Measurements from ENCODE around the gene CRISPLD2. TPM values are rescaled to one million over a fixed set of nuclear protein-coding genes. Genes with fewer than 3 reads are reported as not detected.

The CRISPLD2 gene
- total RNA-seq, 1 donor: 2.2 TPM

DNA sequence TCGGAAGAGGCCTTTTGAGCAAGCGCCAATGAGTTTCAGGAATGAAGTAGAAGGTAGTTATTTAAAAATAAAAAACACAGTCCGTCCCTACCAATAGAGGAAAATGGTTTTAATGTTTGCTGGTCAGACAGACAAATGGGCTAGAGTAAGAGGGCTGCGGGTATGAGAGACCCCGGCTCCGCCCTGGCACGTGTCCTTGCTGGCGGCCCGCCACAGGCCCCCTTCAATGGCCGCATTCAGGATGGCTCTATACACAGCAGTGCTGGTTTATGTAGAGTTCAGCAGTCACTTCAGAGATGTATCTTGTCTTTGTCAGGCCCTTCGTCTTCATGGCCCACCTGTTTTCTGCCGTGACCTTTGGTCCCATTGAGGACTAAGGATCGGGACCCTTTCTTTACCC is 87.3 kb downstream of the CRISPLD2 start:
- DNase-seq (ENCODE audit: low read depth in 2 of 3, low spot score in 2 of 3): no peak

DNA sequence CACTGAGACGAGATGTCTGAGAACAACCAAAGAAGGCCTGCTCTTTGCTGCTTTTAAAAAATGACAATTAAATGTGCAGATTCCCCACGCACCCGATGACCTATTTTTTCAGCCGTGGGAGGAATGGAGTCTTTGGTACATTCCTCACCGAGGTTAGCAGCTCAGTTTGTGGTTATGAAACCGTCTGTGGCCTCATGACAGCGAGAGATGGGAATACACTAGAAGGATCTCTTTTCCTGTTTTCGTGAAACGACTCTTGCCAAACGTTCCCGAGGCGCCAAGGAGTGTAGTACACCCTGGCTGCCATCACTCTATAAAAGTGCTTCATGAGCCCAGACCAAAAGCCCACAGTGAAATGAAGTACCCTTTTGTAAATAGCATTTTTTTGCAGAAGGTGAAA is 87.8 kb downstream of the CRISPLD2 start:
- DNase-seq (ENCODE audit: low read depth in 2 of 3, low spot score in 2 of 3): no peak

DNA sequence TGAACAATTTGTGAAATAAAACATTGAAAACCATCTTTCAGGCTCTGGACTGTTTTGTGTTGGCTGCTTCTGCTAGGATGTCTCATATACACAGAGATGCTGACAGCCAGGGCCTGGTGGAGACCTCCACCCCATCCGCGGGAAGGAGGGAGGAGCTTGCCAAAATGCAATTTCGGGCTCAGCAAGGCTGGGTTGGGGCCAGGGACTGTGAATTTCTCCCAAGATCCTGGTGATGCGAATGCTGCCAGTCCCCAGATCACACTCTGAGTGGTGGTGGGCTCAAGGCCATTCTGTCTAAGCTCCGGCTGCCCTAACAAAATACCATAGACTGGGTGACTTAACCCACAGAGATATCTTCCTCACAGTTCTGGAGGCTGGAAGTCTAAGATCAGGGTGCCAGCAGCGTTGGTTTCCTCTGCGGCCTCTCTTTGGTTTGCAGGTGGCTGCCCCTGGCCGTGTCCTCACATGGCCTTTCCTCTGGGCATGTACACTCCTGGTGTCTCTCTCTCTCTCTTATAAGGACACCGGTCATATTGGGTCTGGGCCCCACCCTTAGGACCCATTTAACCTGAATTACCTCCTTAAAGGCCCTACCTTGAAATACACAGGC is 89.8 kb downstream of the CRISPLD2 start:
- DNase-seq (ENCODE audit: low read depth in 2 of 3, low spot score in 2 of 3): no peak

DNA sequence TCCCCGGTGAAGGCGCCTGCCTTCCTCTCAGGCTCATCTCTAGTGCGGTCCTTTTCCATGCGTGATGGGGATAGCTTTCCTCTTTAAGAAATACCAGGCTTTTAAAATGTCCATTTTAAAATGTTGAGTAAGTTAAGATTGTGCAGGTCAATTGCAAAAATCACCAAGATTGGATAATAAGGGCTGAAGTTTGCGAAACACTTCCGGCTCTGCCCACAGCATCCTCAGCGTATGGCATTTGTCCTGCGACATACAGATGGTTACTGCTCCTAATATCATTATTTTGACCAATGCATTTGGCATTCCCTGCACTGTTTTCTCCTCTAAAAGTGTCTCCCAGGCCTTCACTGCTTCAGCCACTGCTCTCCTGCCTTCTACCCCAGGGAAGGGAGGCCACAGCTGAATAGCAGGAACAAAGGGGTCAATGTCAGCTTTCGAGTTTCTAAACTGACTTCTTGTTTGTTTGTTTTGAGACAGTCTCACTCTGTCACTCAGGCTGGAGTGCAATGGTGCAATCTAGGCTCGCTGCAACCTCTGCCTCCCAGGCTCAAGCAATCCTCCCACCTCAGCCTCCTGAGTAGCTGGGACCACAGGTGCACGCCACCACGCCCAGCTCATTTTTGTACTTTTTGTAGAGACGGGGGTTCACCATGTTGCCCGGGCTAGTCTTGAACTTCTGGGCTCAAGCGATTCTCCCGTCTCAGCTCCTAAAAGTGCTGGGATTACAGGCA is 91.9 kb downstream of the CRISPLD2 start:
- no peak for DNase-seq (ENCODE audit: low read depth in 2 of 3, low spot score in 2 of 3)

DNA sequence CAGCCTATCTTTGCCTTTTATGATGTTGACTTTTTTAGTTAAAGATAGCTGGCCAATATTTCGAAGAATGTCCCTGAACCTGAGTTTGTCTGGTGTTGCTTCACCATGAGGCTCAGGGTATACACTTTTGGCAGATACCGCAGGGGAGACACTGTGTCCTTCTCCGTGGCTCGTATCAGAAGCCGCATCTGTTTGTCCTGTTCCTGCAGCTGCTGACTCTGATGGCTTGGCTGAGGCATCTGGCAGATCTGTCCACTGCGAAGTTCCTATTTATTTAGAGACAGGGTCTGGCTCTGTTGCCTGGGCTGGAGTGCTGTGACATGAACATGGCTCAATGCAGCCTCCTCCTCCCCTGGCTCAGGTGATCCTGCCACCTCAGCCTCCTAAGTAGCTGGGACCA is 93.5 kb downstream of the CRISPLD2 start:
- DNase-seq (ENCODE audit: low read depth in 2 of 3, low spot score in 2 of 3): peak in 2 of 3 donors; percentile 64 to 93

DNA sequence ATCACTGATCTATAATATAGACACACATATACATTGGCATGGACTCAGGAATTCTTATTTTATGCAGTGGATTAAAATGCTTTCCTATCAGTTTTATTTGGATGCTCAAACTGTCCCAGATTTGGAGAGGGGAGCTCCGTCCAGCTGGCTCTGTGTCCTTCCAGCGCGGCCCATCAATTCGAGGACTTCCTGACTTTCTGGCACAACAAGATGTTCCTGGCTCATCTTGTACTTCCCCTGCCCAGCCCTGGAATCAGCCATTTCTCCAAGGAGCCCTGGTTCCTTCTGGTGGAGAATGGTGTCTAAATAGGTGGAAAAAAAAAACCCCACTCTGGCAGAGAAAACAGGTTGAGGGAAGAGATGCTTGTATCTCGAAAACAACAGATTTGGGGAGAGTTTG is 94.5 kb downstream of the CRISPLD2 start:
- DNase-seq (ENCODE audit: low read depth in 2 of 3, low spot score in 2 of 3): no peak

DNA sequence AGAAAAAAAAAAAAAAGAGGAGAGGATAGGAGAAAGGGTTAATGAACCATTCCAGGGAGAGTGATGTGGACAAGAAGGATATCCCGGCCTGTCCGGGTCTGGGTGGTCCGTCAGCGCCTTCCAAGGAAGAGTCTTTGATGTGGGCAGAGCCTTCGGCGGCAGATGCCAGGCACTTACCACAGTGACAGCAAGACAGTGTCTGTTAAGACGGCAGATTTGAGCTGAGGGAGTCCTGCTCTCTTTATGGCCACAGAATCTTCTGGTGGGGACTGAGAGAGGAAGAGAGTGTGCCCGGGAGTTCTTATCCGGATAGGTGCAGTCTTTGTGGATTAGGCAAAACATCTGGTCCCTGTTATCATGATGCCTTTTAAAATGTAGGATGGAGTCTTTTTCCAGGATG is 96.4 kb downstream of the CRISPLD2 start:
- no peak for DNase-seq (ENCODE audit: low read depth in 2 of 3, low spot score in 2 of 3)

DNA sequence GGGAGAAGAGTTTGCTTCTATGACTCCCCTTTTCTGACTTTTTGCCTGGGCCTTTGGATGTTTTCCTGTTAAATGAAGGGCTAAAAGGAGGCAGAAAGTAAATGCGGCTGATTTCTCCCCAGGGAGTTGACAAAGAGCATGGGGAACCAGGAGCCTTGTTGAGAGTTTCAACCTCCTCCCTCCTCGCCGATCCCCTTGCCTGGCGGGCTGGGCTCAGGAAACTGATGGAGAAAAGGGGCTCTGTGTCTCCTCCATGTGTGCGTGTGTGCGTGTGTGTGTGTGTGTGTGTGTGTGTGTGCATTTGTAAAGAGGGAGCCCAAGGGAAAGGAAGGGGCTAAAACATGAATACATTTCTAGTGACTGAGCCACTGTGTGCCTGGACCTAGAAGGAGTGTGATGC is 97.1 kb downstream of the CRISPLD2 start:
- DNase-seq (ENCODE audit: low read depth in 2 of 3, low spot score in 2 of 3): no peak

DNA sequence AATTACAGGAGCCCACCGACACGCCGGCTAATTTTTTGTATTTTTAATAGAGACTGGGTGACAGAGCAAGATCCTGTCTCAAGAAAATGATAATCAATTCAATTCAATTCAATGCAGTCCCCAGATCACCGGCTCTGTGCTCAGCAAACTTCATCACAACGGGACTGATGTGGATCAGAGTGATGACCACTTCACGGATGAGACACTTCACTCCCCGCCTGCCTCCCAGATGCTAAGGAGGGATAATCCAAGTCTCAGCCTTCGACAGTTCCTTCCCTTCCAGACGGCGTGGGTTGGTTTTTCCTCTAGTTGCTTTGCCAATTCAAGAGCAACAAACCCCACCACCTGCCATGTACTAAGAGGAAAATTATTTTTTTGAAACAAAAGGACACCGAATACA is 97.7 kb downstream of the CRISPLD2 start:
- DNase-seq (ENCODE audit: low read depth in 2 of 3, low spot score in 2 of 3): no peak

DNA sequence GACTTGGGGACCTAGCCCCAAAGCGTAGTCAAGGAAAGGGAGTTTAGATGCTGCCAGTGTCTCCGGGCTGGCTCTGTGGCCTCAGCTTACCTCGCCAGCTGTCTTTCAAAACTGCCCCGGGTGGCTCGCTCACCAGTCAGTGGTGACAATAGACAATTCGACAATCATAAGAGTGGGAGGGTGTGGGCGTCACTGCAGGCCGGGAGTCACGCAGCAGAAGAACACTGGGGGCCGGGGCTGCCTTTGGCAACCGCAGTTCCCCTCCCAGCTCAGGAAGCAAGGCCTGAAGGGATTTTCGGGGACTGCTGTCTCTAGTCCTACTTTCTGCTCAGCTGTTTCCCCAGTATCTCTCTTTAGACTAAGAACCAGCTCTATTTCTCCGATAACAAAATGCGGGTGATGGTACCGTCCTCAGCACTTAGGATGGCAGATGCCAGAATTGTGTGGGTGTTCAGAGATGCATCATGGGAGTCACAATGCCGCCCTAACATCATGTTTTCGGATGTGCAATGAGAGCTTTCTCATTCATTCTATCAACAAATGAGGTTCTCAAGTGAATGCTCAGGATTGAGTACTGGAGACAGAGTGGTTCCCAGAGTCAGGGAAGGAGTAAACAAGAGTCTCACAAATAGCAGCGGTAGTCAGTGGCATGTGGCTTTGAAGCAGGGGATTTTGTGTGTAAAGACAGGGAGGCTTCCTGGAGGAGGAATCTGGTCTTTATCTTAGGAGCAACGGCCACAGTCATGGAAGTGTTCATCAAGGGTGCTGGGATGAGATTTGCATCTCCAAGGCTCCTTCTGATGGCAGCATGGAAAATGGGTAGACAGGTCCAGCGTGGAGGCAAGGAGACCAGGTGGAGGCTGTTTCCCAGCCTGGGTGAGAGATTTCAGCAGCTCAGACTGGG is 98.5 kb downstream of the CRISPLD2 start:
- no peak for DNase-seq (ENCODE audit: low read depth in 2 of 3, low spot score in 2 of 3)

DNA sequence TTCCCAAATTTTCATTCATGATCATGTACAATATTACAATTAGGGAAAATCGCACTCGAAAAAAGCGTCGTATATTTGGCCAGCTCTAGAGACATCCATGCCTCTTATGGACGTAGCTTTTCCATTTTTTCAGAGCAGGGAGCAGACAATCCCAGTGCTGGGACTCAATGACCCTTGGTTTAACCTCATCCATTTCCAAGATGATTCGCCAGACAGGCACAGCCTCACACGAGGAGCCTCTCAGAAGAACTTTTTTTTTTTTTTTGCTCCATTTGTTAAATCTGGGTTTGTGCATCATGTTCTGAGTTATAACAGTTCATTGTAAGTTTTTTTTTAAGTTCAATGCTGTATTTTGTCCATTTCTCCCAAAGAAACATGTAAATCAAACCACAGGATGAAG is 99.5 kb downstream of the CRISPLD2 start:
- no peak for DNase-seq (ENCODE audit: low read depth in 2 of 3, low spot score in 2 of 3)

DNA sequence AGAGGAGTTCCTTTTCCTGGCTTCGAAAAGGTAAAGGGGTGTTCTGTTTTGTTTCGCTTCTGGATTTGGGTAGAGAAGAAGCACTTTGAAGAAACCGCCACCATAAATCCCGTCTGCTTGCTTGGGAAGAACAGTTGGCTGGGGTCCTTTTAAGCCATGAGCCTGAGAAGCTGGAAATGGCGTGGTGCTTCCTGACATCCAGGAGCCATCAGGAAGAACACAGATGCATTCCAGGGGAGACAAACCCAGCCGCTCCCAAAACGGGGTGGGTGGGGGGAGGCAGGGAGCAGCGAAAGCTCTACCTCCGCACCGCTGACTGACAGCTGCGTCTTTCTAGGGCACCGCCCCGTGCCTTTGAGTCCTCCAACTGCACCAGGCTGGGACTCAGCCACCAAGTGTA is 99.9 kb downstream of the CRISPLD2 start:
- DNase-seq (ENCODE audit: low read depth in 2 of 3, low spot score in 2 of 3): no peak

DNA sequence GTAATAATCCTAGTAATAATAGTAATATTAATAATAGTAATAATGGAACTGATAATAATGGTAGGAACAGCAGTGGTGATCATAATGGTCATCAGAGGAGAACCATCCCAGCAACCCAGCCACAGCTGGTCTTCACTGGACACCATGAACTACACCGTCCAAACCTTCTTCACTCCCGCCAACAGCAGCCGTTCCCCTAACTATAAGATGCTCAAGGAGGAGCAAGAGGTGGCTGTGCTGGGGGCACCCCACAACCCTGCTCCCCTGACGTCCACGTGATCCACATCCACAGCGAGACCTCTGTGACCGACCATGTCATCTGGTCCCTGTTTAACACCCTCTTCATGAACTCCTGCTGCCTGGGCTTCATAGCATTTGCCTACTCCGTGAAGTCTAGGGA is 100.5 kb downstream of the CRISPLD2 start:
- no peak for DNase-seq (ENCODE audit: low read depth in 2 of 3, low spot score in 2 of 3)

DNA sequence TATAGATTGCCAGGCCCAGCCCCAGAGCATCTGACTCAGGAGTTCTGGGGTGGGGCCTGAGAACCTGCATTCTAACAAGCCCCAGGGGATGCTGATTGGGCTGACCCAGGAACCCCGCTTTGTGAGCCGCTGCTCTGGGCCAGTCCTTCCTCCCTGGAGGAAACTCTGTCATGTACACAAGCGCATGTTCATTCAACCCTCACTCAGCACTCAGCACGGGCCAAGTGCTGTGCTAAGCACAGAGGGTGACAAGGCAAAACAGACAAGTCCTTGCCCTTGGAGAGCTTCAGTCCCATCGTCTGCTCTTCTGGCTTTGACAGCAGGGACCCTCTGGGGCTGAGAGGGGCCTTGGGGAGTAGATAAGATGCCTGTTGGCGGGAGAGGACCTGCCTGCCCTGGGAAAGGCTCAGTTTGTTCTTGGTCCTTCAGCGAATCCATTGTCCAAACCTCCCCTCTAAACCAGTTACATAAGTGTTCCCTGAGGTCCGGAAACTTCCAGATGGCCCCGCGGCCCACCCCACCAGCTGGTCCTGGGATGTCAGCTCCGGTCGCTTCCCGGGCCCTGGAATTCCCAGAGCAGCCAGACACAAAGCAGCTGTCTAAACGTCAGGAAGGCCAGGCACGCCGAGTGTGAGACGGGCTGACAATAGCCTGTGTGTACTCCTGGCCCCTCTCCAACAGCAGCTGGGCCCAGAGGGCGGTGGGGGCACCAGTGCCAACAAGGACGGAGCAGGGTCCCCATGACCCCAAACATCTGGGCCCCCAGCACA is 102.8 kb downstream of the CRISPLD2 start:
- DNase-seq (ENCODE audit: low read depth in 2 of 3, low spot score in 2 of 3): no peak

DNA sequence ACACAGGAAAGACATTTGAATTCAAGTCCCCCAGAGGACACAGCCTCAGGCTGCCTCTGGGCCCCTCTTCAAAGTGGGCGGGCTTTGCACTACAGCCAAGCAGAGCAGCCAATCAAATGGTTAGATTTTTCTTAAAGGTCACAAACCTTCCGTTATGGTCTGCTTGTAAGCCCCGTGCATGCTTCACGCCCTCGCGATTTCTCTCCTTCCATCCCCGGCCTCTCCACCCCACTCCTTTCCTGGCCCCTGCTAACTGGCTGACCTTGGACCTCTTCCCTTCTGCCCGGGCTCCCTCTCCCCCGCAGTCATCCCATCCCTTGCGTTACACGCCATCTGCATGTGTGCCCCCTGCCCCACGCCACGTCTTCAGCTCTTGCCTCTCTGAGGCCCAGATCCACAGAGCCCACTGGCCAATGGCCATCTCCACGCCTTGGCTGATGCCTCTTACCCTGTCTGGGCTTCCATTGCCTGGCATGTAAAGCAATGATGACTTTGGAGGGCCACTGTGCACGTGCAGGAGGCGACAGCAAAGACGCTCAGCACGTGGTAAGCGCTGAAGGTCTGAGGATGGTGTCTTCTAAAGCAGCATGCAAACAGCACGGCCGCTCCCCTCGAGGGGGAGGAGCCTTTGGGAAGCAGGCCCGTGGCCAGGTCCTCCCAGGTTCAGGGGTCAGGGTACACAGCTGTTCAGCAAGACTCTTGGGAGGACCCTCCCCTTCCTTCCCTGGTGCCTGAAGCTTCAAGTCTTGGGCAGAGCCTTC is 104.7 kb downstream of the CRISPLD2 start:
- no peak for DNase-seq (ENCODE audit: low read depth in 2 of 3, low spot score in 2 of 3)

DNA sequence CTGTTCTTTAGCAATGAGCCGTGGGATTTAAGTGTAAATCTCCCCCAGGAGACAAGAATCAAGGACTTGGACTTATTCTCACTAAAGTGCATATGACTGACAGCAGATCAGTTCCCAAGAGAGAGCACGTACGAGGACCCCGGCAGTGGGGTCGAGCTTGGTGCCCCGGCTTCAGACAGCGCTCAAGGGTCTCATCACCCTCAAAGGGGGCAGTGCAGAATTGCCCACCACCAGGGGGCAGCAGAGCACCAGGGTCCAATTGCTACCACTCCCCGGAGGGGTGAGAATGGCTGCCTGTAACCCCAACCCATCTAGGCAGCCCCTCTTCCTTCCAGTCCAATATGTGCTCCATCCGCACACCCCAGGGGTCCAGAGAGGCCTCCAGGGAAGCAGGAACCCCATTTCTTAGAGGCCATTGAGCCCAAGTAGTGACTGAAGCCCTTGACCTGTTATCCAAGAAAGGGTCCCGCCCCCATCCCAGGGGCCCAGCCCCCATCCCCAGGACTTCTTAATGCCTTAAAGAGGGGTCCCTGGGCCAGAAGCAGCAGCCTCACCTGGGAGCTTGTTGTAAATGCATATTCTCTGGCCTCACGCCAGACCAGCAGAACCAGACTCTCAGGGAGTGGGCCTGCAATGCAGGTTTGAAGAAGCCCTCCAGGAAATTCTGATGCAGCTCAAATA is 105.4 kb downstream of the CRISPLD2 start:
- peak; percentile 40 to 79 (median 64) for DNase-seq (ENCODE audit: low read depth in 2 of 3, low spot score in 2 of 3)

DNA sequence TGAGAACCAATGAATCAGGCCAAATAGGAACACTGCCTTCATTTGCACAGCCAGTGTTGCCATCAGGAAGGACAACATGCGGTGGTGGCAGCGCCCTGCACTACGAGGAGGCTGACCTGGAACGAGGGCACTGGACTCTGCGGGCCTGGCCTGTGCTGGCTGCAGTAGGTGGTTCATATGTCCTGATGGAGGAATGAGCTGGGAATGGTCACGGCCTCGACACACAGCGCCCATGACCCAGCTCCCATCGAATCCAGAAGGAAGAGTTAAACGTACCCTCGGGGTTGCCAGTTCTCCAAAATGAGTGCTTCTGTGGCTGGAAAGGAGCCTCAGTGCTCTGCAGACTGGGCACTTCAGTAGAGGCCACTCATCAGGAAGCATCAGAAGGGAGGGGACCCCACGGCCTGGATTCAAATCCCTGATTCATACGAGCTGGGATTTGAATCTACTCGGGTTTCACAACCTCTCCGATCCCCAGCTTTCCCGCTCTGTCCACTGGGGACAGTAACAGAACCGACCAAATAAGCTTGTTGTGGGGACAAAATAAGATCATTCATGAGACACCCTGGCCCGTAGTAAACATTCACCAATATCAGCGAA is 106.1 kb downstream of the CRISPLD2 start:
- DNase-seq (ENCODE audit: low read depth in 2 of 3, low spot score in 2 of 3): no peak

DNA sequence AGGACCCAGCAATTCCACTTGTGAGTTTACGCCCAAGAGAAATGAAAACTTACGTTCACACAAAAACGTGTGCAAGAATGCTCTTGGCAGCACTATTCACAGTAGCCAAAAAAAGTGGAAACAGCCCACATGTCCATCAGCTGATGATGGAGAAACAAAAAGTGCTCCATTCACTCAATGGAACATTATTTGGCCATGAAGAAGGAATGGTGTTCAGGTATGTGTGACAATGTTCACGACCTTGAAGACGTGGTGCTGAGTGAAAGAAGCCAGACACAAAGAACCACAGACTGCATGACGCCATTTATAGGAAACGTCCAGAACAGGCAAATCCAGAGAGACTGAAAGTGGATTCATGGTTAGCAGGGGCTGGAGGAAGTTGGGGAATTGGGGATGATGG is 106.7 kb downstream of the CRISPLD2 start:
- DNase-seq (ENCODE audit: low read depth in 2 of 3, low spot score in 2 of 3): no peak

Data from hematopoietic multipotent progenitor cell (in vitro differentiated cells).